ENCODE measurements around the gene TMX2. TPM values are rescaled to one million over a fixed set of nuclear protein-coding genes. Genes with fewer than 3 reads are reported as not detected.

TMX2 gene
- polyA plus RNA-seq (2013), result 68.4 TPM

- peak; percentile 99 to 100 (median 99) for DNase-seq
- Histone ChIP-seq H3K4me1 (ENCODE audit: control extremely low read depth in 1 of 4, control insufficient read depth in 4 of 4, insufficient read depth in 4 of 4, low read length in 3 of 4) (peaks cover 18 to 28% (median 21%) of the 10 kb centered on the region in 4 experiments), H3K27me3 (replicated peaks in 2 of 5; ENCODE audit: control insufficient read depth in 4 of 5, insufficient read depth in 5 of 5, low read length in 4 of 5) (no peaks in the 10 kb centered on the region), H3K36me3 (ENCODE audit: control insufficient read depth in 4 of 4, insufficient read depth in 4 of 4, low read length in 3 of 4) (peaks cover 0 to 5% (median 2%) of the 10 kb centered on the region in 4 experiments), H3K9me3 (ENCODE audit: control extremely low read depth in 1 of 5, control insufficient read depth in 4 of 5, insufficient read depth in 2 of 5, low read depth in 1 of 5, low read length in 4 of 5) (no peaks in the 10 kb centered on the region), H3K27ac (ENCODE audit: insufficient read depth in 1 of 2, low read depth in 1 of 2, low read length in 2 of 2, poor library complexity in 1 of 2, severe bottlenecking in 2 of 2) (peak within 1 kb of the TSS; percentile 93 to 97), H3K4me3 (ENCODE audit: control insufficient read depth in 1 of 7, extremely low read depth in 1 of 7, insufficient read depth in 4 of 7, low read depth in 2 of 7, low read length in 6 of 7) (peak within 1 kb of the TSS; percentile 79 to 100 (median 98))
- WGBS (ENCODE audit: insufficient coverage), result 0% methylated on average over 51 of the region's 53 CpGs
- POLR2A ChIA-PET, result interaction anchor here (0.6 kb wide), 2 partner anchors 28 to 72 kb away, joined by 3 read pairs; no protein-coding TSS in a partner anchor
- CTCF ChIA-PET, result interaction anchor here (1.6 kb wide), 1 partner anchor 10 kb away, joined by 5 read pairs; no protein-coding TSS in a partner anchor
Observed at GRCh38 chr11:57712256-57713150, at the start of gene TMX2. TSS of gene TMX2 (plus strand) at chr11:57712593. CDS start at chr11:57712619, 26 bp downstream.

- POLR2A ChIA-PET, result no interaction called here
- Histone ChIP-seq H3K27ac (ENCODE audit: insufficient read depth in 1 of 2, low read depth in 1 of 2, low read length in 2 of 2, poor library complexity in 1 of 2, severe bottlenecking in 2 of 2) (no peak overlapping the region), H3K27me3 (replicated peaks in 2 of 5; ENCODE audit: control insufficient read depth in 4 of 5, insufficient read depth in 5 of 5, low read length in 4 of 5) (no peaks in the 10 kb centered on the region), H3K4me1 (ENCODE audit: control extremely low read depth in 1 of 4, control insufficient read depth in 4 of 4, insufficient read depth in 4 of 4, low read length in 3 of 4) (peaks cover 8 to 16% (median 13%) of the 10 kb centered on the region in 4 experiments), H3K9me3 (ENCODE audit: control extremely low read depth in 1 of 5, control insufficient read depth in 4 of 5, insufficient read depth in 2 of 5, low read depth in 1 of 5, low read length in 4 of 5) (no peaks in the 10 kb centered on the region), H3K36me3 (ENCODE audit: control insufficient read depth in 4 of 4, insufficient read depth in 4 of 4, low read length in 3 of 4) (peaks cover 6 to 35% (median 27%) of the 10 kb centered on the region in 4 experiments), H3K4me3 (ENCODE audit: control insufficient read depth in 1 of 7, extremely low read depth in 1 of 7, insufficient read depth in 4 of 7, low read depth in 2 of 7, low read length in 6 of 7) (no peak overlapping the region)
- 50% methylated on average over 2 of the region's 4 CpGs for WGBS (ENCODE audit: insufficient coverage)
- CTCF ChIA-PET, result interaction anchor here (0.6 to 1.5 kb wide), 7 partner anchors 11 to 138 kb away, joined by 3 to 11 read pairs (median 3); partner anchors contain the start of gene UBE2L6
- DNase-seq, result peak in 2 of 3 donors; percentile 67 to 68
Observed at GRCh38 chr11:57662893-57663292, 49.5 kb upstream of the TMX2 start.

- H3K36me3 ChIP-seq (ENCODE audit: control insufficient read depth in 4 of 4, insufficient read depth in 4 of 4, low read length in 3 of 4), result peaks cover 6 to 35% (median 26%) of the 10 kb centered on the region in 4 experiments
- peaks cover 6 to 11% (median 11%) of the 10 kb centered on the region in 4 experiments for H3K4me1 ChIP-seq (ENCODE audit: control extremely low read depth in 1 of 4, control insufficient read depth in 4 of 4, insufficient read depth in 4 of 4, low read length in 3 of 4)
- no peak overlapping the region for H3K27ac ChIP-seq (ENCODE audit: insufficient read depth in 1 of 2, low read depth in 1 of 2, low read length in 2 of 2, poor library complexity in 1 of 2, severe bottlenecking in 2 of 2)
- no peaks in the 10 kb centered on the region for H3K27me3 ChIP-seq (replicated peaks in 2 of 5; ENCODE audit: control insufficient read depth in 4 of 5, insufficient read depth in 5 of 5, low read length in 4 of 5)
- H3K4me3 ChIP-seq (ENCODE audit: control insufficient read depth in 1 of 7, extremely low read depth in 1 of 7, insufficient read depth in 4 of 7, low read depth in 2 of 7, low read length in 6 of 7), result no peak overlapping the region
- no peak for DNase-seq
- ChIA-PET POLR2A (no interaction called here), CTCF (interaction anchor here (1.2 to 1.4 kb wide), 2 partner anchors 12 to 167 kb away, joined by 3 read pairs; no protein-coding TSS in a partner anchor)
- WGBS (ENCODE audit: insufficient coverage), result 92% methylated on average over 3 of the region's 9 CpGs
- no peaks in the 10 kb centered on the region for H3K9me3 ChIP-seq (ENCODE audit: control extremely low read depth in 1 of 5, control insufficient read depth in 4 of 5, insufficient read depth in 2 of 5, low read depth in 1 of 5, low read length in 4 of 5)
Observed at GRCh38 chr11:57663975-57664374, 48.4 kb upstream of the TMX2 start.

- POLR2A ChIA-PET, result interaction anchor here (0.6 to 2.0 kb wide), 4 partner anchors 9 to 122 kb away, joined by 3 to 7 read pairs (median 4); partner anchors contain the start of gene CLP1
- 0% methylated on average over 24 of the region's 29 CpGs for WGBS (ENCODE audit: insufficient coverage)
- CTCF ChIA-PET, result interaction anchor here (0.8 to 2.1 kb wide), 5 partner anchors 9 to 849 kb away, joined by 3 to 10 read pairs (median 4); partner anchors contain the start of gene CLP1
- peaks cover 6 to 15% (median 11%) of the 10 kb centered on the region in 4 experiments for H3K36me3 ChIP-seq (ENCODE audit: control insufficient read depth in 4 of 4, insufficient read depth in 4 of 4, low read length in 3 of 4)
- peaks cover 10 to 27% (median 20%) of the 10 kb centered on the region in 4 experiments for H3K4me1 ChIP-seq (ENCODE audit: control extremely low read depth in 1 of 4, control insufficient read depth in 4 of 4, insufficient read depth in 4 of 4, low read length in 3 of 4)
- peak overlapping the region; percentile 77 to 99 (median 96) for H3K4me3 ChIP-seq (ENCODE audit: control insufficient read depth in 1 of 7, extremely low read depth in 1 of 7, insufficient read depth in 4 of 7, low read depth in 2 of 7, low read length in 6 of 7)
- peak overlapping the region; percentile 100 for H3K27ac ChIP-seq (ENCODE audit: insufficient read depth in 1 of 2, low read depth in 1 of 2, low read length in 2 of 2, poor library complexity in 1 of 2, severe bottlenecking in 2 of 2)
- no peaks in the 10 kb centered on the region for H3K9me3 ChIP-seq (ENCODE audit: control extremely low read depth in 1 of 5, control insufficient read depth in 4 of 5, insufficient read depth in 2 of 5, low read depth in 1 of 5, low read length in 4 of 5)
- DNase-seq, result peak; percentile 99 to 100 (median 99)
- no peaks in the 10 kb centered on the region for H3K27me3 ChIP-seq (replicated peaks in 2 of 5; ENCODE audit: control insufficient read depth in 4 of 5, insufficient read depth in 5 of 5, low read length in 4 of 5)
Observed at GRCh38 chr11:57667117-57667735, 45.2 kb upstream of the TMX2 start.

GRCh38 chr11:57667736-57668433, 44.5 kb upstream of the TMX2 start, which contains the start of gene ZDHHC5:
TSS of gene ZDHHC5 (plus strand) at chr11:57668114. CDS start at chr11:57673091, 4,977 bp downstream.
- CTCF ChIA-PET, result interaction anchor here (1.9 kb wide), 1 partner anchor 23 kb away, joined by 10 read pairs; no protein-coding TSS in a partner anchor
- POLR2A ChIA-PET, result interaction anchor here (0.6 to 2.0 kb wide), 4 partner anchors 10 to 121 kb away, joined by 3 to 7 read pairs (median 4); partner anchors contain the start of gene CLP1
- WGBS (ENCODE audit: insufficient coverage), result 0% methylated on average over 86 of the region's 96 CpGs

GRCh38 chr11:57668434-57668782, 44.0 kb upstream of the TMX2 start:
- POLR2A ChIA-PET, result interaction anchor here (0.7 to 2.0 kb wide), 3 partner anchors 11 to 19 kb away, joined by 3 to 7 read pairs (median 3); partner anchors contain the start of gene CLP1

More at GRCh38 chr11:57667736-57668433, 44.5 kb upstream of the TMX2 start, which contains the start of gene ZDHHC5:
- Histone ChIP-seq H3K4me3 (ENCODE audit: control insufficient read depth in 1 of 7, extremely low read depth in 1 of 7, insufficient read depth in 4 of 7, low read depth in 2 of 7, low read length in 6 of 7) (peak within 1 kb of the TSS; percentile 84 to 99 (median 97)), H3K27me3 (replicated peaks in 2 of 5; ENCODE audit: control insufficient read depth in 4 of 5, insufficient read depth in 5 of 5, low read length in 4 of 5) (no peaks in the 10 kb centered on the region), H3K36me3 (ENCODE audit: control insufficient read depth in 4 of 4, insufficient read depth in 4 of 4, low read length in 3 of 4) (peaks cover 6 to 15% (median 13%) of the 10 kb centered on the region in 4 experiments), H3K27ac (ENCODE audit: insufficient read depth in 1 of 2, low read depth in 1 of 2, low read length in 2 of 2, poor library complexity in 1 of 2, severe bottlenecking in 2 of 2) (peak within 1 kb of the TSS; percentile 100), H3K4me1 (ENCODE audit: control extremely low read depth in 1 of 4, control insufficient read depth in 4 of 4, insufficient read depth in 4 of 4, low read length in 3 of 4) (peaks cover 10 to 27% (median 20%) of the 10 kb centered on the region in 4 experiments), H3K9me3 (ENCODE audit: control extremely low read depth in 1 of 5, control insufficient read depth in 4 of 5, insufficient read depth in 2 of 5, low read depth in 1 of 5, low read length in 4 of 5) (no peaks in the 10 kb centered on the region)
- peak; percentile 100 for DNase-seq

More at GRCh38 chr11:57668434-57668782, 44.0 kb upstream of the TMX2 start:
- Histone ChIP-seq H3K27ac (ENCODE audit: insufficient read depth in 1 of 2, low read depth in 1 of 2, low read length in 2 of 2, poor library complexity in 1 of 2, severe bottlenecking in 2 of 2) (peak overlapping the region; percentile 100), H3K4me1 (ENCODE audit: control extremely low read depth in 1 of 4, control insufficient read depth in 4 of 4, insufficient read depth in 4 of 4, low read length in 3 of 4) (peaks cover 10 to 28% (median 20%) of the 10 kb centered on the region in 4 experiments), H3K27me3 (replicated peaks in 2 of 5; ENCODE audit: control insufficient read depth in 4 of 5, insufficient read depth in 5 of 5, low read length in 4 of 5) (no peaks in the 10 kb centered on the region), H3K9me3 (ENCODE audit: control extremely low read depth in 1 of 5, control insufficient read depth in 4 of 5, insufficient read depth in 2 of 5, low read depth in 1 of 5, low read length in 4 of 5) (no peaks in the 10 kb centered on the region), H3K36me3 (ENCODE audit: control insufficient read depth in 4 of 4, insufficient read depth in 4 of 4, low read length in 3 of 4) (peaks cover 8 to 19% (median 15%) of the 10 kb centered on the region in 4 experiments), H3K4me3 (ENCODE audit: control insufficient read depth in 1 of 7, extremely low read depth in 1 of 7, insufficient read depth in 4 of 7, low read depth in 2 of 7, low read length in 6 of 7) (peak overlapping the region; percentile 84 to 99 (median 97))
- CTCF ChIA-PET, result no interaction called here
- DNase-seq, result peak in 2 of 3 donors; percentile 68 to 71
- 0% methylated on average over 17 of the region's 31 CpGs for WGBS (ENCODE audit: insufficient coverage)

All from common myeloid progenitor, CD34-positive (primary cell).